Karpas-422 (cell line): Measurements from ENCODE around the gene SRI. TPM values are rescaled to one million over a fixed set of nuclear protein-coding genes. Genes with fewer than 3 reads are reported as not detected.
"Not testable (repeated sequence)": the region's sequence is repeated elsewhere in the genome, so short reads cannot be mapped to it uniquely, and the experiment has no call there.

ENCODE experiments used
- DNase-seq: peaks from one replicate; pipeline ENCODE4 v3.0.0-alpha.2; 2015
- H2AFZ ChIP-seq: fragments of 200-600 bp; sonication (generic); 2 replicates; pipeline ENCODE4 v1.6.1; 2014; ENCODE audit warnings: antibody characterized with exemption, low read length, mixed read lengths
- H3K27ac ChIP-seq: fragments of 200-600 bp; sonication (generic); 2 replicates; pipeline ENCODE4 v1.5.1; 2014; ENCODE audit warnings: mild to moderate bottlenecking, low read length, moderate library complexity
- H3K27me3 ChIP-seq: fragments of 200-600 bp; sonication (generic); 2 replicates; pipeline ENCODE4 v1.6.1; 2014; ENCODE audit warnings: low read length, mixed read lengths
- H3K36me3 ChIP-seq: fragments of 200-600 bp; sonication (generic); 2 replicates; pipeline ENCODE4 v1.6.1; 2014; ENCODE audit warnings: low read length, mixed read lengths; ENCODE audit not compliant: insufficient read depth
- H3K4me1 ChIP-seq: fragments of 200-600 bp; sonication (generic); 2 replicates; pipeline ENCODE4 v1.6.1; 2014; ENCODE audit warnings: mild to moderate bottlenecking, low read length, mixed read lengths
- H3K4me2 ChIP-seq: fragments of 200-600 bp; sonication (generic); 2 replicates; pipeline ENCODE4 v1.6.1; 2014; ENCODE audit warnings: low read length, low read depth, mild to moderate bottlenecking; ENCODE audit not compliant: poor library complexity, severe bottlenecking
- H3K4me3 ChIP-seq: fragments of 200-600 bp; sonication (generic); 2 replicates; pipeline ENCODE4 v1.5.1; 2014; ENCODE audit warnings: mild to moderate bottlenecking, antibody characterized with exemption, low read length, mixed read lengths
- H3K79me2 ChIP-seq: fragments of 200-600 bp; sonication (generic); 2 replicates; pipeline ENCODE4 v1.6.1; 2014; ENCODE audit warnings: mild to moderate bottlenecking, low read length, mixed read lengths
- H3K9ac ChIP-seq: fragments of 200-600 bp; sonication (generic); 2 replicates; pipeline ENCODE4 v1.6.0; 2014; ENCODE audit warnings: low read length
- H3K9me2 ChIP-seq: fragments of 200-600 bp; sonication (generic), shearing (Covaris generic); replicated peaks from 2 replicates; pipeline ENCODE4 v1.6.0; 2014; ENCODE audit warnings: mild to moderate bottlenecking, low read length, moderate library complexity; ENCODE audit not compliant: insufficient read depth
- H3K9me3 ChIP-seq: fragments of 300-700, 200-600 bp; sonication (generic); 2 replicates; pipeline ENCODE4 v1.6.1; 2014; ENCODE audit warnings: low read length, mixed read lengths
- H4K20me1 ChIP-seq: fragments of 200-600 bp; sonication (generic); 2 replicates; pipeline ENCODE4 v1.6.1; 2014; ENCODE audit warnings: mild to moderate bottlenecking, antibody characterized with exemption, low read length, low read depth; ENCODE audit not compliant: insufficient read depth
- total RNA-seq: library from RNA; depleted of rRNA; stranded (reverse); fragments of >200 nt; shearing (Covaris generic); gene quantifications from 2 replicates; pipeline ENCODE4 v1.2.3, GENCODE V29; 2014; ENCODE audit warnings: low replicate concordance; rRNA removed

Gene SRI
- 70.0 and 92.5 TPM in 2 replicates for total RNA-seq

- peak within 1 kb of the TSS; percentile 76 for H3K4me3 ChIP-seq
- H3K36me3 ChIP-seq, result peaks cover 13% of the 10 kb centered on the region
- peak within 1 kb of the TSS; percentile 94 for H3K9ac ChIP-seq
- H3K9me3 ChIP-seq, result no peaks in the 10 kb centered on the region
- no peaks in the 10 kb centered on the region for H3K27me3 ChIP-seq
- H3K27ac ChIP-seq, result peak within 1 kb of the TSS; percentile 65
- no peaks in the 10 kb centered on the region for H3K9me2 ChIP-seq
- H2AFZ ChIP-seq, result peak within 1 kb of the TSS; percentile 85
- H3K4me1 ChIP-seq, result peaks cover 24% of the 10 kb centered on the region
- peak within 1 kb of the TSS; percentile 95 for H3K4me2 ChIP-seq
- peaks cover 46% of the 10 kb centered on the region for H3K79me2 ChIP-seq
- no peaks in the 10 kb centered on the region; the same call in 1 of the 2 replicates for H4K20me1 ChIP-seq
- DNase-seq, result peak; percentile 95
Observed at GRCh38 chr7:88219781-88220747, at the start of gene SRI. Gene SRI (minus strand): TSS chr7:88220038. CDS start chr7:88220026, 12 bp downstream.

- no peaks in the 10 kb centered on the region for H3K9me3 ChIP-seq
- no peak for DNase-seq
Observed at GRCh38 chr7:88269586-88269985, 49.7 kb upstream of the SRI start.

GRCh38 chr7:88268858-88269257 is 49.0 kb upstream of the SRI start:
- H3K4me1 ChIP-seq, result no peaks in the 10 kb centered on the region
- no peak overlapping the region for H3K4me2 ChIP-seq
- H3K36me3 ChIP-seq, result no peaks in the 10 kb centered on the region
- no peak overlapping the region for H3K27ac ChIP-seq
- H4K20me1 ChIP-seq, result no peaks in the 10 kb centered on the region
- no peak overlapping the region for H3K9ac ChIP-seq
- no peaks in the 10 kb centered on the region for H3K9me2 ChIP-seq
- no peaks in the 10 kb centered on the region for H3K27me3 ChIP-seq
- H3K79me2 ChIP-seq, result no peaks in the 10 kb centered on the region
- no peak overlapping the region for H3K4me3 ChIP-seq
- no peaks in the 10 kb centered on the region for H3K9me3 ChIP-seq
- H2AFZ ChIP-seq, result no peak overlapping the region
- no peak for DNase-seq

More at GRCh38 chr7:88269586-88269985, 49.7 kb upstream of the SRI start:
- H3K4me1 ChIP-seq, result no peaks in the 10 kb centered on the region
- no peak overlapping the region for H3K4me2 ChIP-seq
- no peaks in the 10 kb centered on the region for H3K36me3 ChIP-seq
- no peaks in the 10 kb centered on the region for H3K27me3 ChIP-seq
- H3K9me2 ChIP-seq, result no peaks in the 10 kb centered on the region
- H3K9ac ChIP-seq, result no peak overlapping the region
- no peak overlapping the region for H2AFZ ChIP-seq
- H3K27ac ChIP-seq, result no peak overlapping the region
- H4K20me1 ChIP-seq, result no peaks in the 10 kb centered on the region
- H3K4me3 ChIP-seq, result no peak overlapping the region
- H3K79me2 ChIP-seq, result no peaks in the 10 kb centered on the region

GRCh38 chr7:88268051-88268450 is 48.2 kb upstream of the SRI start:
- H3K9me2 ChIP-seq, result no peaks in the 10 kb centered on the region
- H3K9me3 ChIP-seq, result no peaks in the 10 kb centered on the region
- no peaks in the 10 kb centered on the region for H3K27me3 ChIP-seq
- no peak overlapping the region for H3K9ac ChIP-seq
- H3K79me2 ChIP-seq, result no peaks in the 10 kb centered on the region
- no peak overlapping the region for H3K27ac ChIP-seq
- no peak overlapping the region for H2AFZ ChIP-seq
- no peaks in the 10 kb centered on the region for H3K36me3 ChIP-seq
- no peak overlapping the region for H3K4me2 ChIP-seq
- DNase-seq, result no peak
- no peaks in the 10 kb centered on the region for H3K4me1 ChIP-seq
- no peaks in the 10 kb centered on the region for H4K20me1 ChIP-seq
- no peak overlapping the region for H3K4me3 ChIP-seq

- Histone ChIP-seq H3K27ac (no peak overlapping the region), H3K9ac (no peak overlapping the region), H3K9me3 (no peaks in the 10 kb centered on the region), H2AFZ (no peak overlapping the region), H3K27me3 (no peaks in the 10 kb centered on the region), H3K4me1 (no peaks in the 10 kb centered on the region), H3K9me2 (no peaks in the 10 kb centered on the region), H3K79me2 (no peaks in the 10 kb centered on the region), H4K20me1 (no peaks in the 10 kb centered on the region), H3K4me2 (no peak overlapping the region), H3K36me3 (no peaks in the 10 kb centered on the region), H3K4me3 (no peak overlapping the region)
- DNase-seq, result no peak
Observed at GRCh38 chr7:88267421-88267820, 47.6 kb upstream of the SRI start.

- H3K9ac ChIP-seq, H3K4me2 ChIP-seq, H3K4me1 ChIP-seq, H3K36me3 ChIP-seq, H3K27me3 ChIP-seq, H3K9me3 ChIP-seq, DNase-seq, H3K9me2 ChIP-seq, H2AFZ ChIP-seq, H3K4me3 ChIP-seq, H4K20me1 ChIP-seq, H3K79me2 ChIP-seq, H3K27ac ChIP-seq: not testable (repeated sequence)
Observed at GRCh38 chr7:88264987-88265386, 45.1 kb upstream of the SRI start.

- H3K9me2 ChIP-seq, result no peaks in the 10 kb centered on the region
- no peak overlapping the region for H2AFZ ChIP-seq
- DNase-seq, result no peak
- no peak overlapping the region for H3K4me2 ChIP-seq
- H3K9me3 ChIP-seq, result no peaks in the 10 kb centered on the region
- no peaks in the 10 kb centered on the region for H3K79me2 ChIP-seq
- no peak overlapping the region for H3K27ac ChIP-seq
- H3K27me3 ChIP-seq, result no peaks in the 10 kb centered on the region
- H3K4me3 ChIP-seq, result no peak overlapping the region
- H3K36me3 ChIP-seq, result no peaks in the 10 kb centered on the region
- H3K9ac ChIP-seq, result no peak overlapping the region
- no peaks in the 10 kb centered on the region for H3K4me1 ChIP-seq
- no peaks in the 10 kb centered on the region for H4K20me1 ChIP-seq
Observed at GRCh38 chr7:88262562-88262961, 42.7 kb upstream of the SRI start.

- Histone ChIP-seq H3K4me1 (no peaks in the 10 kb centered on the region), H3K4me3 (no peak overlapping the region), H3K27ac (no peak overlapping the region), H3K9ac (no peak overlapping the region), H3K27me3 (no peaks in the 10 kb centered on the region), H3K9me2 (no peaks in the 10 kb centered on the region), H2AFZ (no peak overlapping the region), H4K20me1 (no peaks in the 10 kb centered on the region), H3K79me2 (no peaks in the 10 kb centered on the region), H3K4me2 (no peak overlapping the region), H3K9me3 (no peaks in the 10 kb centered on the region), H3K36me3 (no peaks in the 10 kb centered on the region)
- no peak for DNase-seq
Observed at GRCh38 chr7:88260719-88261118, 40.9 kb upstream of the SRI start.
